ENCODE results near the gene DENND5A.

DNA sequence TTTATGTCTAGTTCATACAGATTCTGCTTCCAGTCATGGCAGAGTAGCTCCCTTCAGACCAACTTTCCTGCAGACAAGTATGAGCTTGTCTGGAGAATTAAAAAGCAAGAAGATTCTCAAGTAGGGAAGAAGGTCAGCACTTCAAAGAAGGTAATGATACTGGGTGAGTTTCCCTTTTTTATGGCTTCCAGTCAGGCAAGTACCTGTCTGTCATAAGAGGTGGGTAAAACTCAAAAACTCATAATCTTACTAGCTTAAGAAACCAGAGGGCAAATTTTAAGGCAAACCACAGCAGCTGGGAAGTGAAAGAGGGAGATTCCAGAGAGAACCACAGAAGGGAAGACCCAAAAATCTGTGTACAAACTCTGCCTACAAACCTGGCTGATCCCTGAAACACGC, 54.2 kb downstream of the DENND5A start:
- TF ChIP-seq POLR2A (IDR thresholded peaks at IDR 0.05), result no peak
- TF ChIP-seq CTCF (IDR thresholded peaks at IDR 0.05), result no peak
